Brain microvascular endothelial cell (primary cell): Measurements from ENCODE around the gene SLC32A1.

Experiments
- DNase-seq: peaks from one replicate; pipeline ENCODE4 v3.0.0-alpha.2; 2020
- H3K27ac ChIP-seq: fragments of 250-450 bp; sonication (Bioruptor Pico); 2 replicates; pipeline ENCODE4 v1.5.1; 2020; ENCODE audit warnings: mild to moderate bottlenecking, moderate library complexity
- H3K27me3 ChIP-seq: fragments of 250-450 bp; sonication (Bioruptor Pico); replicated peaks from 2 replicates; pipeline ENCODE4 v1.5.1; 2020; ENCODE audit warnings: mild to moderate bottlenecking
- H3K36me3 ChIP-seq: fragments of 250-450 bp; sonication (Bioruptor Pico); replicated peaks from 2 replicates; pipeline ENCODE4 v1.5.1; 2020; ENCODE audit warnings: mild to moderate bottlenecking
- H3K4me3 ChIP-seq: 2 replicates; pipeline ENCODE4 v1.5.1; 2011; ENCODE audit warnings: low read depth, mild to moderate bottlenecking, control low read depth, low read length, moderate library complexity
- CTCF ChIP-seq: IDR thresholded peaks from 2 replicates; pipeline ENCODE4 v1.5.1; 2011; ENCODE audit warnings: low read depth, mild to moderate bottlenecking, moderate library complexity, low read length, control low read depth, inconsistent platforms; ENCODE audit errors: missing control alignments
- in situ Hi-C: cut with HindIII; loops from 2 replicates; pipeline ENCODE4 v1.10.0; 2017; ENCODE audit warnings: low sequenced_read_pairs, low pct_ligation_motif_present

Gene SLC32A1

DNA sequence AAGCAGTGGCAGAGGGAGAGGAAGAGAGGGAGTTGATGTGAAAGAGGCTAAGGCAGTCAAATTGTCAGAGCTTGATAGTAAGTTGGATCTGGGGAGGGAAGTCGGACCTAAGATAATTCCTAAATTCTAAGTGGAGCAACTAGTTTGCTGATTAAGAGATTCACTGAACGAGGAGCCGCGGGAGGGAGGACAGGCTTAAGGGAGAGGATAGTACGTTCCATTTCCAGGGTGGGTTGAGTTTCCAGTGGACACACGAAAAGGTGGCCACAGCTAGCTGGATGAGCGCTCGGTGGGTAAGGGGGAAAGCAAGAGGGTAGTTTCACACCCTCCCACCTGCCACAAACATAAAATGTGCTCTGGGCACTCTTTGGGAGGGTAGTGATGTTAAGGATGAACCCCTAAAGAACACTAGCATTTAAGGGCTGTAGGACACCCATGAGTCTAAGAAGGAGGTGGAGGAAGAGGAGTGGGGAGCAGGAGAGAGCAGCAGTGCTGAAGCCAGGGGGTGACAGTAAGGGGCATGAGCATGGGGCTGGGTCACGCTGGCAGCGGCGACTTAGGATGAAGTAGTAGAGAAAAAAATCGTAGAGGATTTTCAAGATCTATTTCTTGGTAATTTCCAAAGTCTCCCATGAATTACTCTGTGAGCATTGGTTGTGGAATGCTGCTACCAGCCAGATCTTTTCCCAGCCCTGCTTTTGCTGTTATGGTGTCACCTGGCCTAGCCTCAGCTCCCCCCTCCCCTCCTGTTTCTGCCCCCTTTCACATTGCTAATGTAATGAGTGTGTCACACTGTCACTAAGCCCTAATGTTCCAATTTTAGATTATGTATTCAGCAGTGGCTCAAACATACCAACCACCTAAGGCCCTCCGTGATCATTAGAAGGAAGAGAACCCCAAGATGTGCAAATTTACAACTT is 45.4 kb downstream of the SLC32A1 start:
- Histone ChIP-seq H3K27me3 (no peaks in the 10 kb centered on the region), H3K36me3 (peaks cover 23% of the 10 kb centered on the region), H3K27ac (no peak overlapping the region), H3K4me3 (no peak overlapping the region)
- DNase-seq: no peak
- TF ChIP-seq CTCF: no peak
- in situ Hi-C loops: no loop called here

DNA sequence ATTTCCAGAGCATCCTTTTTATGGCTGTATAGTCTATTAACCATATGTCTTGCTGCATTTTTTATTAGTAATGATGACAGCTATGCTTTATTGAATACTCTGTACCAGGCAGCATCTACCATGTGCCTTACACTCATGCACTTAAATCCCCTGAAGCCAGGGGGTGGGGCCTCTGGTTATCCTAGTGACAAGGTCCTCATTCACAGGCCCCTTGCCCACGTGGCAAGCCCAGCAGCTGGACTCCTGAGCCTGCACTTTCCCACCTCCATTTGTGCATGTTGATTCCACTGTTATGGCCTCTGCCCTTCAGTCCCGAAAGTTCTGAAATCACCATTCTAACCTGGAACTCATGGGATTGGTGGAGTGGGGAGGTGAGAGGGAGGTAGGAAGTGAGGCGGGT is 46.3 kb downstream of the SLC32A1 start:
- in situ Hi-C loops: no loop called here
- TF ChIP-seq CTCF: no peak
- Histone ChIP-seq H3K27ac (no peak overlapping the region), H3K36me3 (peaks cover 21% of the 10 kb centered on the region), H3K27me3 (no peaks in the 10 kb centered on the region), H3K4me3 (no peak overlapping the region)
- DNase-seq: no peak

DNA sequence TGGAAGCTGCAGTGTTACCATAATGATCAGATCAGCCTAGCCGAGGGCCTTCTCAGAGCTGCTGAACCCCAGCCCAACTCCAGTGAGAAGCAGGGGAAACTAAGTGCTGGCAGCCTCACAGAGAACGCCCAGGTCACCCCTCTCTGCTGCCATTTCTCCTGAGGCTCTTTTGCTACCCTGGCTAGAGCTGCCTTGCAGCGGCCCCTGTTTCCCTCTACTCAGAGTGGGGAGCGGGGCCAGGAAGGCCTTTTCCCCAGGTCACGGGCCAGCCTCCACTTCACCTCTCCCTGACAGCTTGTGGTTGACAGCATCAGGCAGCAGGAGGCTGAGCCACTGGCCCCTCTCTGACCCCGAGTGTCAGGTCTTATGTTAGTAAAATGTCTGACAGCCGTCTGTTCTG is 46.7 kb downstream of the SLC32A1 start:
- Histone ChIP-seq H3K27me3 (no peaks in the 10 kb centered on the region), H3K4me3 (no peak overlapping the region), H3K27ac (no peak overlapping the region), H3K36me3 (peaks cover 18% of the 10 kb centered on the region)
- TF ChIP-seq CTCF: no peak
- in situ Hi-C loops: no loop called here
- DNase-seq: no peak

DNA sequence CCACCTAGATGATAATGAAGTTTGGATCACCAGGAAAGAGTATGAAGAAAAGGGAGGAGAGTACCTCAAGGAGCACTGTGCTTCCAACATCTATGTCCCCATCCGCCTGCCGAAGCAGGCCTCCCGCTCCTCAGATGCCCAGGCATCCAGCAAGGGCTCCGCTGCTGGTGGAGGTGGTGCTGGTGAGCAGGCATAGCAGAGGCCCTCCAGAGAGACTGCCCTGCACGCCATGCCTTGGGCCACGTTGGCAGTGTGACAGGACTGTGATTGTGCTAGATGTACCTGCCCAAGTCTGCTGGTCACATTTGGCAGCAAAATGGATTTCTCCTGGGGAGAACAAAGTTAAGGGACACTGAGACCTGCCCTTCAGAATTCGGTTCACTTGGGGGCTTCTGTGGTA is 47.3 kb downstream of the SLC32A1 start:
- Histone ChIP-seq H3K36me3 (peaks cover 16% of the 10 kb centered on the region), H3K27me3 (no peaks in the 10 kb centered on the region), H3K27ac (no peak overlapping the region), H3K4me3 (no peak overlapping the region)
- no peak for TF ChIP-seq CTCF
- in situ Hi-C loops: no loop called here
- DNase-seq: no peak

GRCh38 chr20:38774167-38774566 is 49.9 kb downstream of the SLC32A1 start:
- DNase-seq: no peak
- no peak for TF ChIP-seq CTCF
- peaks cover 4% of the 10 kb centered on the region for H3K36me3 ChIP-seq
- no peak overlapping the region for H3K4me3 ChIP-seq
- no peak overlapping the region for H3K27ac ChIP-seq
- in situ Hi-C loops: no loop called here
- no peaks in the 10 kb centered on the region for H3K27me3 ChIP-seq
